Right renal cortex interstitium (tissue), 3 donors: ENCODE results near the gene TLR3. TPM values are rescaled to one million over a fixed set of nuclear protein-coding genes. Genes with fewer than 3 reads are reported as not detected.
A peak's percentile ranks its signal among the peaks of the same experiment; 100 is the strongest.
"Not testable (repeated sequence)": the region's sequence is repeated elsewhere in the genome, so short reads cannot be mapped to it uniquely, and the experiment has no call there.

Experiments
- DNase-seq, 3 donors: peaks; one replicate each; pipeline ENCODE4 v3.0.0-alpha.2; 2013; ENCODE audit warnings: low read depth in 3 of 3, low spot score in 2 of 3
- polyA plus RNA-seq, 3 donors: library from polyadenylated mRNA; unstranded; fragments of 120-200 nt; gene quantifications; one replicate each; pipeline ENCODE4 v1.2.1, GENCODE V29; 2013; ENCODE audit not compliant: insufficient read length in 3 of 3

Gene TLR3
- polyA plus RNA-seq, 3 donors, result 14.2 to 14.9 (median 14.2) TPM

- no peak for DNase-seq
Observed at GRCh38 chr4:186040316-186040715, 28.6 kb upstream of the TLR3 start.

DNA sequence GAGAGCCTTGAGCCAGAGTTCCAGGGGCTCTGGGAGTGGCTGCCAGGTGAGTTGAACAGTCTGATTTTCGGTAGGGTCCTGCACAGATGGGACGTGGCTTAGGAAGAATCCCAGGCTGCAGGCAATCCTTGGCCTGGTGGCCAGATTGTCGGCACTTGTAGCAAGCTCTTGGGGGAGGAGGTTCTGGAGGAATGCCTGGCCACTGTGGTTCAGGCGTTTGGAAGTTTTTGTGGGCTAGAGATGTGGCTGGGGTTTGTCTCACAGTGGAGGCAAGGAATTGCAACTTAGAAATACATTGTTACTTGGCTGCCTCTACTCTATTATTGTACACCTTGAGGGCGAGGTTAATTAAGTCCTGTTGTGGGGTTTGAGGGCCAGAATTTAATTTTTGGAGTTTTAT, 21.5 kb upstream of the TLR3 start:
- not testable (repeated sequence) for DNase-seq

DNA sequence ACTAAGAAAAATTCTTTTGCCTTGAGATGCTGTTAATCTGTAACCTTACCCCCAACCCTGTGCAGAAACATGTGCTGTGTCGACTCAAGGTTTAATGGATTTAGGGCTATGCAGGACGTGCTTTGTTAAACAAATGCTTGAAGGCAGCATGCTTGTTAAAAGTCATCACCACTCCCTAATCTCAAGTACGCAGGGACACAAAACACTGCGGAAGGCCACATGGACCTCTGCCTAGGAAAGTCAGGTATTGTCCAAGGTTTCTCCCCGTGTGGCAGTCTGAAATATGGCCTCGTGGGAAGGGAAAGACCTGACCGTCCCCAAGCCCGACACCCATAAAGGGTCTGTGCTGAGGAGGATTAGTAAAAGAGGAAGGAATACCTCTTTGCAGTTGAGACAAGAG, 18.8 kb upstream of the TLR3 start:
- not testable (repeated sequence) for DNase-seq

DNA sequence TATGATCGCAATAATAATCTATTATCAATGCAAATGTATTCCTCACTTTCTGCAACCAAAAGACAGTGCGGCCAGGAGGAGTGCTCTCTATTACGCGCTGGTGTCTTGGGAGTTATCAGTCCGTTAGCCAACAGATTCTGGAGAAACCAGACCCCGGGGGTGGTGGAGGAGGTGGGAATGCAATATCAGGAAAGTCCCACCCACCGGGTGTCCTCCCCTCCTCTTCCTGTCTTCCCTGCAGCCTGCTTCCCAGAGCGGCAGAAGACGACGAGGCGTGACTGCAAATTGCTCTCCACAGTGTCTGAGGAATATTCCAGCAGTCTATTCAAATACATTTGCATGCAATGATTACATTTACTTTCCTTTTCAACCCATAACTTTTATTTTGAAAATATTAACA, 17.9 kb upstream of the TLR3 start:
- DNase-seq, result no peak

- no peak for DNase-seq
Observed at GRCh38 chr4:186058253-186058979, 10.5 kb upstream of the TLR3 start.

DNA sequence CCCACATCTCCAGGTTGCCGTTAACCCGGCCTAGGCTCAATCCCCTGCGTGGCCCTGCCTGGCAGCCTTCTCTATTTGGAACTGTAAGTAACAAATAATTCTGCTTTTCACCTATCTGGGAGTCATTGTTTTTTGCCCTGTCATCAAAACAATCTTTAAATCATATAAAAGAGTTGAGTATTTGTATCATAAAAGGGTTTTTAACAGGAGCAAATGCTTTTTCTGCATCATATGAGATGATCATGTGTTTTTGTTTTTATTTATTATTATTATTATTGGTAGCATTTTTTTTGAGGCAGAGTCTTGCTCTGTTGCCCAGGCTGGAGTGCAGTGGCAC, 10.0 kb upstream of the TLR3 start:
- no peak for DNase-seq

- DNase-seq, result no peak
Observed at GRCh38 chr4:186061921-186062320, 7.0 kb upstream of the TLR3 start.

GRCh38 chr4:186067757-186068385, 1.1 kb upstream of the TLR3 start:
- DNase-seq, result peak in 1 of 3 donors; percentile 23

GRCh38 chr4:186069729-186070128, 773 bp downstream of the TLR3 start:
- no peak for DNase-seq

DNA sequence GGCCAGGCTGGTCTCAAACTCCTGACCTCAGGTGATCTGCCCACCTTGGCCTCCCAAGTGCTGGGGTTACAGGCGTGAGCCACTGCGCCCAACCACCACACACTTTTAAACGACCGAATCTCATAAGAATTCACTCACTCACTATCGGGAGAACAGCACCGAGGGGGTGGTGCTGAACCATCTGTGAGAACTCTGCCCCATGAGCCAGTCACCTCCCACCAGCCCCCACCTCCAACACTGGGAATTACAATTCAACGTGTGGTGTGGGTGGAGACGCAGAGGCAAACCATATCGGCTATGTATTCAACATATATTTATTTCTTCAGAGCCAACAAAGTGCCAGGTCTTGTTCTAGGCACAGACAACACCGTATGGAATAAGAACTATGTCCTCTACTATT, 3.6 kb downstream of the TLR3 start:
- DNase-seq, result no peak

- DNase-seq, result no peak
Observed at GRCh38 chr4:186074189-186074588, 5.2 kb downstream of the TLR3 start.

DNA sequence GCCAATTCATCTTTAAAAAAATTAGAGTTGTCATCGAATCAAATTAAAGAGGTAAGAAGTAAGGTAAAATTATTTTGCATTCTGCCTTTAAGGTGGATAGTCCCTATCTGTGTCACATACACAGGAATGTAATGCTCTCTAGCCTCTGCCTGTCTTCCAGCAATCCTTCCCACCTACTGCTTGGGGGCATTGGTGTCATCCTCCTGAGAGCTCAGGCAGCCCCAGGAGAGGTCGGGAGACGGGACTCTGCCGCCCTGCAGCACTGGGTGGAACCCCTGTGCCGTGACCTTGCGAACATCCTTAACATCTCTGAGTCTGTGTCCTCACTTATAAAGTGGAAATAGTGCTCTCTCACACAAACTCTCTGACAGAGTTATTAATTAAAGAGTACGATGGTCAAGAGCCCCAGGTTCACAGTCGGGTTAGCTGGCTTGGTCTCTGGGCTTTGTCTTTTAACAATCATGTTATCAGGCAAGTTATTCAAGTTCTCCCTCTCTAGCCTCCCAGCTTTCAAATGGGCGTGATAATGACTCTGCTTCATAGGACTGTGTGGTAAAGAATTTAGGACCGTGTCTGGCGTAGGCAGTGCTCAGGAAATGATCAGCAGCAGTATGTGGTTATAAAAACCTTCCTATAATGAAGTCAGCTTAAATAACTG, 10.2 kb downstream of the TLR3 start:
- no peak for DNase-seq

DNA sequence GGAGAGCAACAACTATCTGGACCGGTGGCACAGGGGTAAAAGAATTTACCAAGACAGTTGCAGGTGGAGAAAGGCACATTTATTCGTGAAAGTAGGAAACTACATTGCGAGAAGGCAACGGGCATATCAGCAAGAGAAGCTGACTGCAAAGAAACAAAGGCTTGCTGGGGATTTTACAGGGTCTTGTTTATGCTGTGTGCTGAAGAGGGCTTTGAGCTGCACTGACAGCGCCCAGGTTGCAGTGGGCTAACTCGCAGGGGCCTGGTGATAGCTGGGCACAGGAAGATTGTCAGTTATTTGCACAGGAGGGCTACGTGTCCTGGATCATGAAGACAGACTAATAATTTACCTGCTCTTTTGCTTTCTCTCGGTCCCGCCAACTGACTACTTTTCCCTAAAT, 10.7 kb downstream of the TLR3 start:
- DNase-seq, result no peak

- no peak for DNase-seq
Observed at GRCh38 chr4:186081202-186081807, 12.3 kb downstream of the TLR3 start.

DNA sequence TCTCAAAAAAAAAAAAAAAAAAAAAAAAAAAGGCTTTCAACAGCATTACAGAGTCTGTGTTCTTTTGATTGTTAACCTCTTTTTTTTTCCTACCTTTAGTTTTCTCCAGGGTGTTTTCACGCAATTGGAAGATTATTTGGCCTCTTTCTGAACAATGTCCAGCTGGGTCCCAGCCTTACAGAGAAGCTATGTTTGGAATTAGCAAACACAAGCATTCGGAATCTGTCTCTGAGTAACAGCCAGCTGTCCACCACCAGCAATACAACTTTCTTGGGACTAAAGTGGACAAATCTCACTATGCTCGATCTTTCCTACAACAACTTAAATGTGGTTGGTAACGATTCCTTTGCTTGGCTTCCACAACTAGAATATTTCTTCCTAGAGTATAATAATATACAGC, 13.3 kb downstream of the TLR3 start:
- no peak for DNase-seq

DNA sequence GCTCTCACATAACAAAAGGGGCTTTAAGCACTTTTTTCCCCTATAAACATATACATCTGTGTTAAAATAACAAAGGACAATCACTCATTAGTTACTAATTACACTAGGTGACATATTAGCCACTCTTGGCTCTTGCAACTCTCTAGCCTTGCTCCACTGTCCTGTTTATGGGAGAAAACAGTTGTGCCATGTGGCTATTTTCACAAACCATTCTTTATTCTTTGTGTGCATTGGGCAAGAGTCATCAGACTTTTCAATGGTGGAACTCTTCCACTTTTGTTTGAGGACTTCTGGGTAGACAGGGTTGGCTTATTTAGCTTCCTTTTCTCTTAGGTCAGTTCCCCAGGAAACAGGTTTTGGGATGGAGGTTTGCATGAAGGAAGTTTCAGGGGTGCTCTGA, 19.6 kb downstream of the TLR3 start:
- no peak for DNase-seq

GRCh38 chr4:186092296-186092695, 23.3 kb downstream of the TLR3 start:
- no peak for DNase-seq

DNA sequence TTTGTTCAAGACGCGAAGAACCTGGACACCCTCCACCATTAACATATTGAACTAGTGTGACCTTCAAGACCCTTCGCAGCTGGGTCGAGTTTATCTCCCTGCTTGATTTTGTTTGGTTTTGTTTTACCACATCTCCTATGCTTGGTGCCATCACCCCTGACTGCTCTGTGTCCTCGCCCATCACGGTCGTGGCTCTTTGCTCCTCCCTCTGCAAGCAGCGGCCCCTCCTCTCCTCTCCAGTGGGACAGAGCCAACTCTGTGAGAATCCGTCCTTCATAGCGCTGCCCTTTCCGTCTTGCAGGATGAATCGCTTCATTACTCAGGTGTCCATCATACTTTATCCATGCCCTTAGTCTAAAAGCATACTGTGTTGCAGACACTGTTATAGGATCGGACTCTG, 26.4 kb downstream of the TLR3 start:
- no peak for DNase-seq

- DNase-seq, result no peak
Observed at GRCh38 chr4:186096681-186097165, 27.8 kb downstream of the TLR3 start.

DNA sequence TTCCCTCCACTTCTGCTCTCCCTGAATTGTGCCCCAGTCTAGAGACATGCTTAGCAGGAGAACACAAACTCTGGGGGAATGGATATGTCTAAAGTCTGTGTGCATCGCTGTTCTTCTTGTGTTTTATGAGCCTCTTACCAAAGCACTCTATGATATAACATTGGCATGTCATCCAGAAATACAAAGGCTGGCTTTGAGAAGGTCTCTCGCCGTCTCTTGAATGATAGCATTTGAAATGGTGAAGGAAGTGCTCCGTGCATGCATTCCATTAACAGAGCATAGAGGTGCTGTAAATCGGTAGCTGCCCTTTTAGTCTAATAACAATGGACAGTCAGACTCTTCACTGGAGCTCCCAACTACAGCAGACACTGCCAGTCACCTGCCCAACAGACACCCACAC, 28.4 kb downstream of the TLR3 start:
- DNase-seq, result no peak

DNA sequence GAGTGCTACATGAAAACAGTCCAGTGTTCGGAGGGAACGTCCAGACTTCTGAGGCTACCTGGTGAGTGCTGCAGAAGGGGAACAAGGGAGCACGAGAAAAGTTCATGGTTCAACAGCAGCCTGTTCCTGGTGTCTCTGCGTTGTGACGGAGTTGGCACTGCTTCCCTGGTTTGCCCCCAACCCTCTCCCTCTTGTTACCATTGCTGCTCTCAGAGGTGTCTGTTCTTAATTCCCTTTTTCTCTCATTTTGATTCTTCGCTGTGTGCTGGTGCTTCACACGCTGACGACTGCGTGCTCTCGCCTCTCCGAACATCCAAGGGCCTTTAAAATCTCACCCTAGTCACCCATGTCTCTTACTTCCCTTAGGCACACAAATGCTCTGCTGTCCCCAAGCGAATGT, 34.0 kb downstream of the TLR3 start:
- DNase-seq, result no peak
